KMS-11 (cell line): ENCODE measurements around the gene NIPBL.

Source experiments
- H2AFZ ChIP-seq: fragments of 200-600 bp; sonication (generic); 2 replicates; pipeline ENCODE4 v1.6.1; 2016; ENCODE audit warnings: antibody characterized with exemption, mixed run types, low read depth
- H3K27ac ChIP-seq: fragments of 200-600 bp; sonication (generic); 2 replicates; pipeline ENCODE4 v1.6.1; 2016; ENCODE audit warnings: mild to moderate bottlenecking, mixed run types
- H3K27me3 ChIP-seq: fragments of 200-600 bp; sonication (generic); 2 replicates; pipeline ENCODE4 v1.6.1; 2017; ENCODE audit warnings: mild to moderate bottlenecking, low read depth, mixed run types, moderate library complexity; ENCODE audit not compliant: insufficient read depth
- H3K36me3 ChIP-seq: fragments of 200-600 bp; sonication (generic); 2 replicates; pipeline ENCODE4 v1.6.1; 2017; ENCODE audit warnings: mild to moderate bottlenecking, mixed run types; ENCODE audit not compliant: insufficient read depth
- H3K4me1 ChIP-seq: fragments of 200-600 bp; sonication (generic); 2 replicates; pipeline ENCODE4 v1.6.1; 2016; ENCODE audit warnings: mild to moderate bottlenecking, low read depth, mixed run types; ENCODE audit not compliant: poor library complexity, severe bottlenecking
- H3K4me2 ChIP-seq: fragments of 200-600 bp; sonication (generic); 2 replicates; pipeline ENCODE4 v1.7.0; 2016; ENCODE audit warnings: mild to moderate bottlenecking, mixed run types
- H3K4me3 ChIP-seq: fragments of 200-600 bp; sonication (generic); IDR thresholded peaks from 2 replicates; pipeline ENCODE4 v1.6.1; 2017; ENCODE audit warnings: low read depth, low read length, mixed read lengths; ENCODE audit not compliant: insufficient read depth
- H3K79me2 ChIP-seq: fragments of 200-600 bp; sonication (generic); 2 replicates; pipeline ENCODE4 v1.6.1; 2016; ENCODE audit warnings: low read depth, mixed run types; ENCODE audit not compliant: insufficient read depth
- H3K9ac ChIP-seq: fragments of 200-600 bp; sonication (generic); 2 replicates; pipeline ENCODE4 v1.6.1; 2016; ENCODE audit warnings: mild to moderate bottlenecking, mixed run types
- H4K20me1 ChIP-seq: fragments of 200-600 bp; sonication (generic); 2 replicates; pipeline ENCODE4 v1.6.1; 2016; ENCODE audit warnings: mild to moderate bottlenecking, mixed run types; ENCODE audit not compliant: insufficient read depth
- CTCF ChIP-seq: fragments of 200-600 bp; sonication (generic); conservative IDR thresholded peaks from 2 replicates; pipeline ENCODE4 v1.6.1; 2017; ENCODE audit warnings: low read depth, mild to moderate bottlenecking, antibody characterized with exemption, low read length, moderate library complexity, mixed read lengths

Gene NIPBL

DNA sequence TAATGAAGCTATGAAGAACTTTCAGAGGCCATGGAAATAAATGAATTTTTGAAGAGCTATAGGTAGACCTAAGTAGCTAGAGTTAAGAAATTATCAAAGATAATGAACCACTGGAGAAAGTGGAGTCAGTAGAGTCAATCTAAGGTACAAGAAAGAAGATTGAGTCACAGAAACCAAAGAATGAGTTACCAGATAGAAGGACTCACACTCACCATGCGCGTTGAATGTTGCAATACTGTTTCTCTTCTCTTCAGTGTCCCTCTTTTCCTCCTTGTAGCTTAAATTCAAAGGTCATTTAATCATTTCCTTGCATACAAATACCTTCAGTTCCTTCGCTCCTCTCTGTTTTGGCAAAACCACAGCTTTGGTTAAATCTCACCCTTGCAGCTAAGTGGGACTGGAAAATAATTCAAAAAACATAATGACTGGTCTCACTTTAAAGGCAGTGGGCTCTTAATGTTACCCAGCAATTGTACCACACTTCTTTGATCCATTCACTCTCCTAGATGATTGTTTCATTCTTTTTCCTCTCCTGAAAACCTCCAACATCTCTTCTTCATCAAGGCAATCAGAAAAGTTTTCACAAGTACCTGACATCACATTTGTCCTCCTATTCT is 58.3 kb downstream of the NIPBL start:
- Histone ChIP-seq H4K20me1 (peaks cover 10% of the 10 kb centered on the region; the same call in 1 of the 2 replicates), H2AFZ (no peak overlapping the region), H3K4me1 (peaks cover 5% of the 10 kb centered on the region), H3K36me3 (no peaks in the 10 kb centered on the region), H3K79me2 (peaks cover 92% of the 10 kb centered on the region), H3K27me3 (no peaks in the 10 kb centered on the region), H3K4me2 (no peak overlapping the region), H3K4me3 (no peak overlapping the region), H3K27ac (no peak overlapping the region), H3K9ac (no peak overlapping the region)
- no peak for TF ChIP-seq CTCF

DNA sequence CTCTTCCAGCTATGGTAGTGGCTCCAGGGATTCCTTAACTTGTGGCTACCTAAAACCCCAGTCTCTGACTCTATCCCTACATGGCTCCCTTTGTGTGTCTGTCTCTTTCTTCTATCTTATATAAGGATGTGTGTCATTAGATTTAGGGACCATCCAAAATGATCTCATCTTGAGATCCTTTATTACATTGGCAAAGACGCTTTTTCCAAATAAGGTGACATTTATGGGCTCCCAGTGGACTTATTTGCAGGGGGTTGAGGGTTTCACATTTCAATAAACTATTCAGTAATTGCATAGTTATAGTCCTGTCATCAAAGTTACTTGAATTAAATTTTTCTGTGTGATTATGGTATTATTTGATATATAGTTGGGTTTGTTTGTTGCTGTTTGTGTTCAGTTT is 59.2 kb downstream of the NIPBL start:
- Histone ChIP-seq H3K36me3 (no peaks in the 10 kb centered on the region), H3K9ac (no peak overlapping the region), H3K4me2 (no peak overlapping the region), H4K20me1 (peaks cover 9% of the 10 kb centered on the region; the same call in 1 of the 2 replicates), H3K4me1 (peaks cover 8% of the 10 kb centered on the region), H3K4me3 (no peak overlapping the region), H3K79me2 (peaks cover 92% of the 10 kb centered on the region), H3K27ac (no peak overlapping the region), H2AFZ (no peak overlapping the region), H3K27me3 (no peaks in the 10 kb centered on the region)
- no peak for TF ChIP-seq CTCF

GRCh38 chr5:36936309-36936708 is 59.7 kb downstream of the NIPBL start:
- Histone ChIP-seq H4K20me1 (peaks cover 9% of the 10 kb centered on the region; the same call in 1 of the 2 replicates), H3K9ac (no peak overlapping the region), H3K27ac (no peak overlapping the region), H3K4me1 (peaks cover 13% of the 10 kb centered on the region), H3K4me3 (no peak overlapping the region), H3K79me2 (peaks cover 88% of the 10 kb centered on the region), H3K4me2 (no peak overlapping the region), H2AFZ (no peak overlapping the region), H3K27me3 (no peaks in the 10 kb centered on the region), H3K36me3 (no peaks in the 10 kb centered on the region)
- no peak for TF ChIP-seq CTCF

DNA sequence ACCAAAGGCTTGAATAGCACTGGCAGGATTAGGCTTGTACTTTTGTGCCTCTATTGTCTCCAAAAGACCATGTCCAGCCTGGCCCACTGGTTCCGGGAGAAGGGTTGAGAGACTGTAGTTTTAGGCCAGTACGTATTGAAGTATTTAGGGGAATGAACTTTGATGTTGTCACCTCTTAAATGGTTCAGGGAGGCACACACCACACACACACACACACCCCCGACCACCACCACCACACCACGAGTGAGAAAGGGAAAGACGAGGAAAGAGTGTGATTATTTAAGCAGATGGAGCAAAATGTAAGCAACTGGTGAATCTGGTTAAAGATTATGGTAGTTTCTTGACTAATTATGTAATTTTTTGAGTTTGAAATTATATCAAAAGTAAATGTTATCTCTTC is 61.6 kb downstream of the NIPBL start:
- Histone ChIP-seq H2AFZ (no peak overlapping the region), H3K4me3 (no peak overlapping the region), H3K27ac (no peak overlapping the region), H4K20me1 (peaks cover 9% of the 10 kb centered on the region; the same call in 1 of the 2 replicates), H3K27me3 (no peaks in the 10 kb centered on the region), H3K4me1 (peaks cover 28% of the 10 kb centered on the region), H3K79me2 (peaks cover 70% of the 10 kb centered on the region; the same call in 1 of the 2 replicates), H3K36me3 (no peaks in the 10 kb centered on the region), H3K9ac (no peak overlapping the region), H3K4me2 (no peak overlapping the region)
- TF ChIP-seq CTCF, result no peak
